CD4-positive, alpha-beta memory T cell (primary cell): ENCODE measurements around the gene PDIA6. TPM values are rescaled to one million over a fixed set of nuclear protein-coding genes. Genes with fewer than 3 reads are reported as not detected.

Experiments used
- CTCF ChIA-PET: fragments of 350-600 bp; sonication (Branson Sonifier 250); formaldehyde crosslinking; loops from one replicate; lab custom pipeline; 2021; ENCODE audit warnings: inconsistent platforms; ENCODE audit not compliant: partially characterized antibody; lab: Charles Lee
- POLR2A ChIA-PET: fragments of 350-600 bp; sonication (Branson Sonifier 250); formaldehyde crosslinking; loops from one replicate; lab custom pipeline; 2021; ENCODE audit not compliant: partially characterized antibody; lab: Charles Lee
- DNase-seq, 5 donors: peaks; one replicate each; pipeline versions ENCODE4 v3.0.0 to v3.0.0-alpha.2; 2020 to 2022; ENCODE audit warnings: mixed read lengths in 1 of 5
- H3K27ac ChIP-seq: one replicate; pipeline ENCODE4 v1.7.0; 2013; ENCODE audit warnings: low read depth, low read length
- H3K27me3 ChIP-seq: 2 replicates; pipeline ENCODE4 v1.7.0; 2013; ENCODE audit warnings: mild to moderate bottlenecking, low read length, moderate library complexity; ENCODE audit not compliant: insufficient read depth
- H3K36me3 ChIP-seq: 2 replicates; pipeline ENCODE4 v1.7.0; 2013; ENCODE audit warnings: mild to moderate bottlenecking, low read length, moderate library complexity; ENCODE audit not compliant: insufficient read depth
- H3K4me1 ChIP-seq: 2 replicates; pipeline ENCODE4 v1.7.0; 2013; ENCODE audit warnings: mild to moderate bottlenecking, low read length, moderate library complexity; ENCODE audit not compliant: insufficient read depth
- H3K4me3 ChIP-seq, 2 donors: one replicate each; pipeline ENCODE4 v1.7.0; 2013; ENCODE audit warnings: low read length in 2 of 2, mild to moderate bottlenecking in 1 of 2
- H3K9me3 ChIP-seq, 2 donors: one replicate each; pipeline ENCODE4 v1.7.0; 2013; ENCODE audit warnings: low read length in 2 of 2, control low read depth in 1 of 2; ENCODE audit not compliant: control insufficient read depth in 1 of 2
- H3K27ac Mint-ChIP-seq, 7 donors: one replicate each; pipeline ENCODE4 v1.8.0; 2020 to 2021; ENCODE audit warnings: mixed read lengths in 7 of 7, mild to moderate bottlenecking in 6 of 7, inconsistent platforms in 3 of 7, moderate library complexity in 3 of 7
- H3K27me3 Mint-ChIP-seq, 2 donors: one replicate each; pipeline ENCODE4 v1.8.0; 2020 to 2021; ENCODE audit warnings: mixed read lengths in 2 of 2
- H3K36me3 Mint-ChIP-seq, 2 donors: one replicate each; pipeline ENCODE4 v1.8.0; 2020 to 2021; ENCODE audit warnings: mixed read lengths in 2 of 2, inconsistent platforms in 1 of 2, mild to moderate bottlenecking in 1 of 2
- H3K4me1 Mint-ChIP-seq, 4 donors: one replicate each; pipeline ENCODE4 v1.8.0; 2020 to 2021; ENCODE audit warnings: mixed read lengths in 4 of 4, mild to moderate bottlenecking in 1 of 4
- H3K4me3 Mint-ChIP-seq, 8 donors: one replicate each; pipeline ENCODE4 v1.8.0; 2020 to 2021; ENCODE audit warnings: mixed read lengths in 8 of 8, mild to moderate bottlenecking in 7 of 8, moderate library complexity in 6 of 8, inconsistent platforms in 3 of 8
- H3K9me3 Mint-ChIP-seq, 8 donors: one replicate each; pipeline ENCODE4 v1.8.0; 2020 to 2021; ENCODE audit warnings: mixed read lengths in 8 of 8, mild to moderate bottlenecking in 5 of 8, inconsistent platforms in 3 of 8, moderate library complexity in 1 of 8
- intact Hi-C: fragments of 100-400 bp; cut with micrococcal nuclease; formaldehyde crosslinking; loops from one replicate; pipeline ENCODE4 v1.15.1; 2023
- polyA plus RNA-seq, 2 donors: library from polyadenylated mRNA; unstranded; fragments of 300-500 nt; fragmentation: Illumina TruSeq; gene quantifications; one replicate each; pipeline ENCODE4 v1.2.3, GENCODE V29; 2021
- total RNA-seq, 2 experiments: library from RNA; stranded (reverse); gene quantifications; one replicate each; pipeline ENCODE4 v1.2.3, GENCODE V29; 2021

The PDIA6 gene
- total and polyA plus RNA-seq, 4 experiments from 2014 or later = 75.9 to 273 (median 112) TPM

DNA sequence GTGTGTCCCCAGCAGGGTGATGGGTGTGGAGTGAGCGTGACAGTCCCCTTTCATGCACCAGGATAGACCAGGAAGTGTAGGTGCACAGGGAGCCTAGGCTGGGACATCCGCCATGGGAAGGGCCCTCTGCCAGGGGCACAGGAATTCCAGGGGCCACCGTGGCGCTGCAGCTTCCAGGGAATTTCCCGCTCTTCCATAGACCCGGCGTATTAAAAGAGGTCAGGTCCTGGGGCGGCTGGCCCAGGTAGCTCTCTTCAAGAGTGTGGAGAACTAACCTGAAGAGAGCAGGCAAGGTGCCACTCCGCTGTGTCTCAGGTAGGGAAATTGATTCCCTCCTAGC is 49.2 kb downstream of the PDIA6 start:
- POLR2A ChIA-PET = interaction anchor here (0.6 kb wide), 1 partner anchor 34 kb away, joined by 4 read pairs; no protein-coding TSS in a partner anchor
- no peaks in the 10 kb centered on the region for H3K4me1 Mint-ChIP-seq
- Histone ChIP-seq H3K4me3 (no peak overlapping the region), H3K9me3 (no peaks in the 10 kb centered on the region), H3K4me1 (no peaks in the 10 kb centered on the region), H3K27ac (no peak overlapping the region), H3K27me3 (no peaks in the 10 kb centered on the region), H3K36me3 (no peaks in the 10 kb centered on the region)
- CTCF ChIA-PET = no interaction called here
- peaks cover 0 to 1% of the 10 kb centered on the region in 2 donors for H3K27me3 Mint-ChIP-seq
- H3K4me3 Mint-ChIP-seq = no peak overlapping the region
- H3K27ac Mint-ChIP-seq = peak overlapping the region in 1 of 7 donors; percentile 53
- no peak for DNase-seq
- intact Hi-C loops = no loop called here
- H3K9me3 Mint-ChIP-seq = no peaks in the 10 kb centered on the region
- no peaks in the 10 kb centered on the region for H3K36me3 Mint-ChIP-seq

- H3K36me3 ChIP-seq = no peaks in the 10 kb centered on the region
- intact Hi-C loops = no loop called here
- no peak overlapping the region for H3K4me3 Mint-ChIP-seq
- no peaks in the 10 kb centered on the region for H3K9me3 Mint-ChIP-seq
- no peaks in the 10 kb centered on the region for H3K4me1 ChIP-seq
- peak overlapping the region in 1 of 7 donors; percentile 53 for H3K27ac Mint-ChIP-seq
- peaks cover 0 to 1% of the 10 kb centered on the region in 2 donors for H3K27me3 Mint-ChIP-seq
- no peaks in the 10 kb centered on the region for H3K4me1 Mint-ChIP-seq
- H3K9me3 ChIP-seq = no peaks in the 10 kb centered on the region
- no peaks in the 10 kb centered on the region for H3K36me3 Mint-ChIP-seq
- CTCF ChIA-PET = no interaction called here
- H3K27ac ChIP-seq = no peak overlapping the region
- POLR2A ChIA-PET = interaction anchor here (0.6 kb wide), 1 partner anchor 34 kb away, joined by 4 read pairs; no protein-coding TSS in a partner anchor
- H3K27me3 ChIP-seq = no peaks in the 10 kb centered on the region
- DNase-seq = no peak
- no peak overlapping the region for H3K4me3 ChIP-seq
These were observed 49.7 kb downstream of the PDIA6 start for GRCh38 chr2:10762651-10763460.

GRCh38 chr2:10761591-10761990 is 51.0 kb downstream of the PDIA6 start:
- intact Hi-C loops = no loop called here
- ChIA-PET POLR2A (no interaction called here), CTCF (no interaction called here)
- Mint-ChIP-seq H3K4me1 (no peaks in the 10 kb centered on the region), H3K27me3 (peaks cover 0 to 1% of the 10 kb centered on the region in 2 donors), H3K36me3 (no peaks in the 10 kb centered on the region), H3K27ac (no peak overlapping the region), H3K9me3 (peaks cover 0 to 1% (median 0%) of the 10 kb centered on the region in 8 donors), H3K4me3 (no peak overlapping the region)
- Histone ChIP-seq H3K36me3 (no peaks in the 10 kb centered on the region), H3K27me3 (no peaks in the 10 kb centered on the region), H3K27ac (no peak overlapping the region), H3K9me3 (no peaks in the 10 kb centered on the region), H3K4me1 (no peaks in the 10 kb centered on the region), H3K4me3 (no peak overlapping the region)
- DNase-seq = no peak

DNA sequence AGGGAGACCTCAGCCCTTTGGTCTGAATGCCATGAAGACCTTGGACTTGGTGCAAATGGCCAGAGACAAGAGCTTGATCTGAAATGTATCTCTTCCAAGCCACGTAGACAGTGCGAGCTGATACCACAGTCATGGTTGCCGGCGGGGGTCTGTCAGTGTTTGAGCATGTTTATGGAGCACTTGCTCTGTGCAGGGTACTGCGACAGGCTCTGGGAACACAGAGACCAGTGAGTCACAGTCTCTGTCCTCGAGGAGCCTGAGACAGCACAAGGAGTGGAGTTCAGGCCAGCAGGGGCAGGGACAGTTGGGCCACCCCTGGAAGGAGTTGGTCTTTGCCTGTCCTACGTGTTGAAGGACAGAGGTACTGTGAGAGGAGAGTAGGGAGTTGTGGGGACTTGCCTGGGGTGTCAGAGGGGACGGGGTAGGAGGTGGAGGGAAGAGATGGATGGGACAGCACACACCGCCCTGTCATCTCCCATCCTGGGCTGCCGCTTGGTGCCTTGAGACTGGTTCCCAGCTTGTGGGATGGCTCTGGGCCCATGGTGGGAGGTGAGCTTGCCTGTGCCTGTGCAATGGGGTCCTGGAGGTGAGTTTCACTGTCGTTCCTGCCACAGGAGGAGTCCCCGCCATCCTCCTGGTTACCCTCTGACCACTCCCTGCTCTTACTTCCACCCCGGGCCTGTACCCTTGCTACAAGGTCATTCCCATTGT is 51.6 kb downstream of the PDIA6 start:
- Histone ChIP-seq H3K9me3 (no peaks in the 10 kb centered on the region), H3K36me3 (no peaks in the 10 kb centered on the region), H3K4me3 (no peak overlapping the region), H3K4me1 (no peaks in the 10 kb centered on the region), H3K27me3 (no peaks in the 10 kb centered on the region), H3K27ac (no peak overlapping the region)
- Mint-ChIP-seq H3K27me3 (peaks cover 0 to 1% of the 10 kb centered on the region in 2 donors), H3K27ac (no peak overlapping the region), H3K9me3 (peaks cover 0 to 1% (median 0%) of the 10 kb centered on the region in 8 donors), H3K4me3 (no peak overlapping the region), H3K4me1 (no peaks in the 10 kb centered on the region), H3K36me3 (no peaks in the 10 kb centered on the region)
- CTCF ChIA-PET = no interaction called here
- POLR2A ChIA-PET = no interaction called here
- no peak for DNase-seq
- intact Hi-C loops = no loop called here

DNA sequence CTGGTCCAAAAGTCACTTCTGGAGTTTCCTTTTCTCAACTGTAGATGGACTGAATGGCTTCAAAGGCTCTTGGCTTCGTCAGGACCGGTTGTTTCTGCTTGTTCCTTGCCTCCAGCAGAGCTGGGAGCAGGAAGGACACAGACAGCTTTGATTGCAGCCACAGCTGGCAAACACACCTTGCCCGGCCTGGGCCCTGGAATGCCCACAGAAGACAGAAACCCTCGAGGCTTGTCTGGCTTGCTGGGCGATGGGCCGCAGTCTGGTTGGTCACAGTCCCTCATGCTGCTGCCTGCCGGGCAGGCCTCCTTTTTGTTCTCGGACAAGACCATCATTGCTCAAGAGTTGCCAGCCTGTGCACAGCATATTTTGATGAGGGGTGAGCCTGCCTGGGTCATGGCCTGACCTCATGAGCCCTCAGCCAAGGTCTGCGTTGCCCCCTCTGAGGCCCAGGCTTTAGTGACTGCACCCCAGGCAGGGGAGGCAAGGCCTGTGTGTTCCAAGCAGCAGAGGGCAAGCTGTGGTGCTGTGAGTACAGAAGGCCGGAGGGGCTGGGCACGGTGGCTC is 53.4 kb downstream of the PDIA6 start:
- Histone ChIP-seq H3K27ac (no peak overlapping the region), H3K27me3 (no peaks in the 10 kb centered on the region), H3K36me3 (no peaks in the 10 kb centered on the region), H3K4me1 (no peaks in the 10 kb centered on the region), H3K9me3 (no peaks in the 10 kb centered on the region), H3K4me3 (no peak overlapping the region)
- Mint-ChIP-seq H3K4me3 (no peak overlapping the region), H3K9me3 (peaks cover 0 to 1% (median 0%) of the 10 kb centered on the region in 8 donors), H3K27ac (no peak overlapping the region), H3K27me3 (peaks cover 0 to 1% of the 10 kb centered on the region in 2 donors), H3K36me3 (no peaks in the 10 kb centered on the region), H3K4me1 (no peaks in the 10 kb centered on the region)
- ChIA-PET POLR2A (no interaction called here), CTCF (no interaction called here)
- intact Hi-C loops = no loop called here
- no peak for DNase-seq

DNA sequence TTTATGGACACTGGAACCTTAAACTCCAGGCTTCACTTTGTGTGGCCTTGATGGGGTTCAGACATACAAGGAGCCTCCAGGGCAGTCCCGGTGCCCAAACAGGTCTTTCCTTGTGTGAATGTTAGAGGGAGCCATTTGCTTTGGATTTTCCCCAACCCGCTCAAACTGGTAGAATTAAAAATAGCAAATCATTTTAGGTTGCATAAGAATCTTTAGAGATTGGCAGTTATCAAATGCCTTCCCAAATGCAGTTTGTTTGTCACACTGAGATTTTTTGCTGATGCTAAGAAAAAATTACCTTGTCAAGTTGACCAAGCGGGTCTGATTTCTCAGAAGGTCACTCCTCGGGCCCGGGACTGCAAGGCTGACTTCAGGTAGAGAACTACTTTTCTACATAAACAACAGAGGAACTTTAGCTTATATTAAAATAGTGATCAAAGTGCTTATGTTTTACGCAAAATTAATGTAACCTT is 54.7 kb downstream of the PDIA6 start:
- Mint-ChIP-seq H3K27ac (no peak overlapping the region), H3K4me1 (no peaks in the 10 kb centered on the region), H3K36me3 (no peaks in the 10 kb centered on the region), H3K4me3 (no peak overlapping the region), H3K9me3 (peaks cover 0 to 1% (median 0%) of the 10 kb centered on the region in 8 donors), H3K27me3 (no peaks in the 10 kb centered on the region)
- Histone ChIP-seq H3K27me3 (no peaks in the 10 kb centered on the region), H3K4me1 (no peaks in the 10 kb centered on the region), H3K36me3 (no peaks in the 10 kb centered on the region), H3K4me3 (no peak overlapping the region), H3K9me3 (no peaks in the 10 kb centered on the region), H3K27ac (no peak overlapping the region)
- CTCF ChIA-PET = no interaction called here
- POLR2A ChIA-PET = no interaction called here
- intact Hi-C loops = no loop called here
- DNase-seq = no peak

- DNase-seq = no peak
- H3K27ac Mint-ChIP-seq = no peak overlapping the region
- no peak overlapping the region for H3K27ac ChIP-seq
- H3K9me3 ChIP-seq = no peaks in the 10 kb centered on the region
- H3K4me3 ChIP-seq = no peak overlapping the region
- peaks cover 0 to 1% of the 10 kb centered on the region in 2 donors for H3K27me3 Mint-ChIP-seq
- ChIA-PET POLR2A (no interaction called here), CTCF (no interaction called here)
- no peaks in the 10 kb centered on the region for H3K36me3 ChIP-seq
- H3K36me3 Mint-ChIP-seq = no peaks in the 10 kb centered on the region
- peaks cover 0 to 1% (median 0%) of the 10 kb centered on the region in 8 donors for H3K9me3 Mint-ChIP-seq
- no peaks in the 10 kb centered on the region for H3K4me1 Mint-ChIP-seq
- intact Hi-C loops = no loop called here
- H3K27me3 ChIP-seq = no peaks in the 10 kb centered on the region
- no peak overlapping the region for H3K4me3 Mint-ChIP-seq
- H3K4me1 ChIP-seq = no peaks in the 10 kb centered on the region
These were observed 57.0 kb downstream of the PDIA6 start for GRCh38 chr2:10755621-10756020.
